GM19238 (cell line): ENCODE data around the gene USP47.
"Not testable (repeated sequence)": the region's sequence is repeated elsewhere in the genome, so short reads cannot be mapped to it uniquely, and the experiment has no call there.

Experiments
- DNase-seq: peaks from one replicate; pipeline ENCODE4 v3.0.0; 2011; ENCODE audit warnings: low spot score; ENCODE audit not compliant: insufficient read length

USP47 gene

DNA sequence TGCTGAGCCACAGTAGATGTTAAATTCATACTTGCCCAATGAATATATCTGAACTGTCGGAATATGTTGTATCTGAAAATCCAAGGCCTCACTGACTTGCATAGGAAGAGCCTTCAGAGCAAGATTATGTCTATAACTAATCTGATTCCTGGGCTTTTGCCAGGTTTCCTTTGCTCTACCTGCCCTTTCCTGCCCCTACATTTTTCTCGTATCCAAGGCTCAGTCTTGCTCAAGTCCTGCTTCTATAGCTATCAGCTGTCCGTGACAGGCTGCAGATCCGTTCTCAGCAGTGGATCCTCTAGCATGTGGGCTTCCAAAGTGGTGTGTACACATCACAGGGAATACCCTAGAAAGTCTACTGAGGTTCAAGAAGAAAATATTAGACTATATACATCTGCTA, 18.8 kb upstream of the USP47 start:
- DNase-seq, result no peak

DNA sequence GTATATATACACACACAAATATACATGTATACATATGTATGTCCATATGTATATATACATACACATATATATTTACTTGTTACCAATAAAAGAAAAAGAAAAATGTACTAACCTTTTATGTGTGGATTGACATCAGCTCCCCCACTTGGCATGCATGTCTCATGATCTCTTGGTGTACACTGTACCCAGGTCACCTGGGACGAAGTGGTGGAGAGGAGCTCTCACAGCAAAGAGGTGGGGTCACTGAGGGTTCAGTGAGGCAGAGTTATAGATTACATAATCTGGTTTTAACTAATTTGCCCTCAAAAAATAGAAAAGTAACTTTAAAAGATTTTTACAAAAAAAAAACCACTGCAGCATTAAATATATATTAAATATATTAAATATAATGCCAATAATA, 15.5 kb upstream of the USP47 start:
- no peak for DNase-seq

- no peak for DNase-seq
Measured at GRCh38 chr11:11827272-11827671, 14.5 kb upstream of the USP47 start.

GRCh38 chr11:11831406-11831805, 10.4 kb upstream of the USP47 start:
- not testable (repeated sequence) for DNase-seq

- no peak for DNase-seq
Measured at GRCh38 chr11:11836676-11837231, 5.0 kb upstream of the USP47 start.

DNA sequence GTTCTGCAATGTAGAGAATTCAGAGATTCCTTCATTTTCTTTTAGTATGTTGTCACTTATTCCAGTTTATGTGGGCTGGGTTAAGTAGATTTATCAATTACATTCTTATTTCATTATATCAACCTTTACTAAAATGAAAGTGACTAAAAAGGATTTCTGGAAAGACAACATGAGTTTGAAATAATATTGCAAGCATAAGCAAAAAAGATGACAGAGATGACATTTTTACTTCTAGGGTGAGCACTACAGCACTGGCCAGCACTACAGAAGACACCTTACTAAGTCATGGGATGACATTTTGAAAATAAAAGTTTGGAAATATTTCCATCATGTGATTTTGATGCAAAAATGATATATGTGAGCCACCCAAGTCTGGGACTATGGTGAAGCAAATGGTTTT, 2.1 kb upstream of the USP47 start:
- DNase-seq, result no peak

GRCh38 chr11:11841116-11841722, 553 bp upstream of the USP47 start:
- no peak for DNase-seq

DNA sequence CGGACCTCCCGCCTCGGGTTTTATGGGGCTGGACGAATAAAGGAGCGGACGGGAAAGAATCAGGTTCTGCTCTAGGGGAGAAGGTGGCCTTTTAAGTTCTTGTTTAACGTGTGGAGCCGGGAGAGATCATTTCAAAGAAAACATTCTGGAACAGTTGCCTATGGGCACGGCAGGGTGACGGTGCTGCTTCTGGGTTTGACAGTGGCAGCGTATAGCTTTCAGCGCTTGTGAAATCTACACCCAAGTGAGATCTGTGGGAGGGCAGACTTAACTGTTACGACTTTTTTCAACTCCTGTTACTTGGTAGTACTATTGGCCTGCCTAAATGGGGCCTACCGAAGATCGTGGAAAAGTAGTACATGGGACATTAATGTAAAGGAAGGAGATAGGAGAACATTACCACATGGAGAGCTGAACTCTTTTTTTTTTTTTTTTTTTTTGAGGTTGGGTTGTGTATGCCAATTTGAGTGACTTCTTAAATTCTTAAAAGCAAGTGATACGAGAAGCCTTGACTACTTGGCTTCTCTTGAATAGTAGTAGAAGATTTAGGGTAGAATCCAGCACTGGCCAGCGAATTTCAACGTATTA, 743 bp downstream of the USP47 start:
- peak; percentile 16 for DNase-seq

DNA sequence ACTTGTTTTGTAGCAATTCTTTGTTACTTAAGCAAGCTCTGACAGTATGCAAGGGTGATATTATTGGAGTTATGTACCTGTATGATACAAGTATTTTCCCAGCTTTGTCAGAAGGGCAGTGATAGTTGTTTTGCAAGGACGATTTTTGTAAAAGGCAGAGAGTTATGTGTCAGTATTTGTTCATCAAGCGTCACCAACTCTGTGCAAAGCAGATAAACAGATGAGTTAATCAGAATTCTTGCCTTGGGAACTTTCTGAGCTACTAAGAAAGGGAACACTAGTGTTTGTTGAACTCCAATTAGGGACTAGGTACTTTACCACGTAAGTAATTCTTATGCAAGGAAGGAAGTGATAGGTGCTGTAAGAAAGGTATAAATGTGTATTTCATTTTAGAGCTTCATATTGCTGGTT, 1.4 kb downstream of the USP47 start:
- no peak for DNase-seq

DNA sequence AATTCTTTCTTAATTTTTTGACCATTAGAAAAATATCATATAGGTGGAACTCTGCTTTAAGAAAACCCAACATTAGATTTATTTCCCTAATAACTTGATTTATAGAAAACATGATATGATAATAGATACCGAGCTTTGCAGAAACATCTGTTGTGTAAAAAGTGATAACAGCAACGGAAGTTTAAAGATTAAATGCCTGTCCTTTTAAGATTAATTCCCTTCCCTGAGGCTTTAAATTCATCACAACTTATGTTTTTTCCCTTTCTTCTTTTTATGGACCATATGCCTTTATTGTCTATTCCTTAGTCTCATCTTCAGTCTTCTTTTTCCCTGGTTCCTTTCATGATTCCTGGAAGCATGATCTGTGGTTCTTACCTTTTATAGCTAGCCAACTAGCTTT, 1.9 kb downstream of the USP47 start:
- no peak for DNase-seq

DNA sequence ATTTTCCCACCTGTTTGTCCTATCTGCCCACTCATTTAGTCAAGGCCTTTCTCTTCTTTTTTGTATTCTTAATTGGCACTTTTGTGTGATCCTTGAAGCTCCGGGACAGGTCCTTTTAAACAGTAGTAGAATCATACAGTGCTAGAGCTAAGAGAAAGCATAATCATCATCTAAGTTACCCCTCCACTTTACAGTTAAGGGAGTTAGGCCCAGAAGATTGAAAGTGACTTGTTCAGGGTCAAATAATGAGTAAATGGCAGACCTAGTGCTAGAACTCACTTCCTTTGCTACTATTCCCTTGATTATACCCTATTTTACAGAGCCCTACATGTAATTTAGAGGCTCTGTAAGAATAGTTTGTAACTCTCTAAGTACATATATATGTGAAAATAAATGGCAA, 2.5 kb downstream of the USP47 start:
- DNase-seq, result no peak

GRCh38 chr11:11845071-11845470, 3.3 kb downstream of the USP47 start:
- DNase-seq, result no peak

- DNase-seq, result no peak
Measured at GRCh38 chr11:11845551-11845950, 3.8 kb downstream of the USP47 start.

DNA sequence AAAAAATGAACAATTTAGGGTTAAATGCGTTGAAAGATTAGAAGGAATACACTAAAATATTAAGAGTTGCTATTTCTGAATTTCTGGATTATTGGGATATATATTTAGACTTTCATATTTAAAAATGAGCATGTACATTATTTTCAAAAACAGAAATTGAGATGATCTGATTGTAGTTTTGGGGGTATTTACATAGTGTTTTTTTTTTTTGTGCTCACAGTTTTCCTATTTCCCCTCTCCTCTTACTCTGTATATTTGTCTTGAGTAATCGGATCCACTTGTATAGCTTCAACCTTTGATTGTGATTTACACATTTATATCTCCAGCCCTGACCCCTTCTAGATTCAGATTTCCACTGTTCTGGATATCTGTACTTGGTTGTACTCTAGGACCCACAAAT, 5.3 kb downstream of the USP47 start:
- DNase-seq, result no peak

DNA sequence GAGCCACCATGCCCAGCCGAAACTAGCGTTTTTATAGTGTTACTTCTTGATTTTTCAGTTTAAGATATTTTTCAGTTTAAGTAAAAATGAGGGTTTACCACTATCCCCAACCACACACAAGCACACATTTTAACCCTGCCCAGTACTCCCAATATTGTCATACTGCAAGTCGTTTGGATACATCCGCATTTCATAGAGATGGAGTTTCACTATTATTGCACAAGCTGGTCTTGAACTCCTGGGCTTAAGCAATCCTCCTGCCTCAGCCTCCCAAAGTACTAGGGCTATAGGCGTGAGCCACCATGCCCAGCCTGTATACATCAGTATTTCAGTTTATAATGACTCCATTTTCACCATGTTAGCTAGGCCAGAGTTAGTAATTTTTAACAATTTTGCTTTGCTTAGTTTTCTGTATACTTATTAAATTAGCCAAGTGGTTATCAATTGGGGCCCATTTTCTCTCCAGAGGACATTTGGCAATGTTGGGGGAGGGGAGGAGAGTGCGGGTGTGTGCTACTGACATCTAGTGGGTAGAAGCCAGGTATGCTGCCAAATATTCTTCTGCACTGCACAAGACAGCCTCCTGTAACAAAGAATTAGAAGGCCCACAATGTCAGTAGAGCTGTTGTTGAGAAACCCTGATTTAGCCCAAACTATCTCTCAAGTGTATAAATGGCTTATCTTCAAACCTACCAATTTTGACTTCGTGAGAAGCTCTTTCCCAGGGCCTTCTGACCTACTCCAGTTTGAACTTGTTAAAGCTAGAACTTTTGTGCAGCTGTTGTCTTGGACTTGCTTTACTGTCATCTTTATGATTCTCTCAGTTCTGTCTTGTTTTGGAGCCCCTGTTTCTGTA, 7.3 kb downstream of the USP47 start:
- no peak for DNase-seq

GRCh38 chr11:11850668-11851067, 8.9 kb downstream of the USP47 start:
- DNase-seq, result no peak

- DNase-seq, result no peak
Measured at GRCh38 chr11:11856638-11857037, 14.9 kb downstream of the USP47 start.

DNA sequence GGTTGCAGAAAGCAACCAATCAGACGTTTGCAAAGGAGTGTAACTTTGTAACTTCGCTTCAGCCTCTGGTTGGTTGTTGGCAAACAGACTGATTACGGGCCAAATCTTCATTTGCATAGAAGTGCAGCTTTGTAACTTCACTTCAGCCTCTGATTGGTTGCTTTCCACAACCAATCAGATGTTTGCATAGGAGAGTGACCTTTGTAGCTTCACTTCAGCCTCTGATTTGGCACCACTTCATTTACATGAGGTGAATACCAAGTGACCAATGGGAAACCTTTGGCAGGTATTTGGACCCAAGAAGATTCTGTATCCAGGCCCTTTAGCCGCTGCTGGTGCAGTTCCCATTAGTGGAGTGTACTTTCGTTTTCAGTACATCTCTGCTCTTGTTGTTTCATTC, 16.0 kb downstream of the USP47 start:
- no peak for DNase-seq

DNA sequence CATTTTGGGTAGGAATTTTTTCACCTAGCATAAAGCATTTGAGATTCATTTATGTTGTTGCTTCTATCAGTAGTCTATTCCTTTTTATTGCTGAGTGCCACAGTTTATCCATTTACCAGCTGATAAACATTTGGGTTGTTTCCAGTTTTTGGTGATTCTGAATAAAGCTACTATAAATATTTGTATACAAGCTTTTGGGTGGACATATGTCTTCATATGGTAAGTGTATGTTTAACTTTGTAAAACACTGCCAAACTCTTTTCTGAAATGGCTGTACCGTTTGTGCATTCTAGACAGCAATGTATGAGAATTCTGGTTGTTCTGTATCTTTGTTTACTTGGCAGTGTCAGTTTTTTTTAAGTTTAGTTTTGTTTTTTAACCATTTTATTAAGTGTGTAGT, 16.9 kb downstream of the USP47 start:
- DNase-seq, result no peak

DNA sequence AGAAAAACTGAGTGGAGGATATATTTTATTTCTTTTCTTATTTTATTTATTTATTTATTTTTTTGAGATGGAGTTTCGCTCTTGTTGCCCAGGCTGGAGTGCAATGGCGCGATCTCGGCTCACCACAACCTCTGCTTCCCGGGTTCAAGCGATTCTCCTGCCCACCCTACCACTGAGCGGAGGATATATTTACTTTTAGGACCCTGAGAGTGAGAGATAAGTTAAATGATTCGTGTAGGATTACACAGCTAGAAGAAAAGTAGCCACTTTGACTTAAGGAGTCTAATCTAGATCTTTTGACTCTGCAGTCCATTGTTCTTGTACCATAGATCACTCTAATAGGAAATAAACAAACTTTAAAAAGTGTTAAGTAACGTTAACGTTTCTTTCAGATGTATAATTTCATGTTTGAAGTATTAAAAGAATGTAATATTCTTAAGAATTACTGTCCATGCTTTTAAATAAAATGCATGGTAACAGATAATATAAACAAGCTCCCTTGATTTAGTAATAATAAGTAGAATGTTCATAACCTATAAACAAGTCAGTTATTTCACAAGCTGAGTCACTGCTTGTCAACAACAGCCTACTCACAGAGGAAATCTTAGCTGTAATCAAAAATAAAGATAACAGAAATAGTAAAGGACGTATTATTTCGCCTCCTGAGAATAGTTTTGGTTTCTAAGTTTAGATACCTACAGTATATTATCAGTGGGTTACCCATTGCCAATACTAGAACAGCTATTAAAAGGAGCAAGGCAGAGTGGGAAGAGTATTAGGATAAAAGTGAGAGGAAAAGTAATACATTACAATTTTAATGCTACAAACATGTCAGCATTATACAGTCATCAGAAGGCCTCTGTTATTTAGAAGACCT, 18.6 kb downstream of the USP47 start:
- no peak for DNase-seq

- DNase-seq, result no peak
Measured at GRCh38 chr11:11862999-11863398, 21.2 kb downstream of the USP47 start.
